ENCODE results near the gene POLQ. TPM values are rescaled to one million over a fixed set of nuclear protein-coding genes. Genes with fewer than 3 reads are reported as not detected.

Gene POLQ
- total RNA-seq, 1 donor from 2014 or later, result 1.2 TPM

DNA sequence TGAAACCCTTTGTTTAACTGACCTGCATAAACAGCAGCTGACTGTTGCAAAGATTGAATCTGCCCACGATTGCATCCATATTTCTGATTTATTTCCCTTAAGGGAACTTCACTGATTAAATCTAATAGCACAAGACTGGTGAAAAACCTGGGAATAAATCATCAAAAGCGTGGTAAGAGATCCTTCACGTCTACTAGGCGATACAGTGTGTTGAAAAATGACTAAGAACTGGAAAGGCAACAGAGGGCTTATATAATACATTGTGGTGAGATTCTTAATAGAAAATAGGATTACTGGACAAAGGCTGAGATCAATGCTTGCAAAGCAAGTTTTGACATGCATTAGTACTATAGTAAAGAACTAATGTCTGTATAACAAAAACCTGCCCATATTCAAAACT is 49.0 kb downstream of the POLQ start:
- peaks cover 2% of the 10 kb centered on the region for H3K36me3 Mint-ChIP-seq (ENCODE audit: unreplicated experiment)
- H3K27ac Mint-ChIP-seq (ENCODE audit: unreplicated experiment), result no peak overlapping the region
- no peaks in the 10 kb centered on the region for H3K9me3 Mint-ChIP-seq (ENCODE audit: unreplicated experiment)
- no peaks in the 10 kb centered on the region for H3K27me3 Mint-ChIP-seq (ENCODE audit: unreplicated experiment)
- no peak for DNase-seq (ENCODE audit: extremely low spot score, unreplicated experiment)
- TF ChIP-seq, protein P1, sequence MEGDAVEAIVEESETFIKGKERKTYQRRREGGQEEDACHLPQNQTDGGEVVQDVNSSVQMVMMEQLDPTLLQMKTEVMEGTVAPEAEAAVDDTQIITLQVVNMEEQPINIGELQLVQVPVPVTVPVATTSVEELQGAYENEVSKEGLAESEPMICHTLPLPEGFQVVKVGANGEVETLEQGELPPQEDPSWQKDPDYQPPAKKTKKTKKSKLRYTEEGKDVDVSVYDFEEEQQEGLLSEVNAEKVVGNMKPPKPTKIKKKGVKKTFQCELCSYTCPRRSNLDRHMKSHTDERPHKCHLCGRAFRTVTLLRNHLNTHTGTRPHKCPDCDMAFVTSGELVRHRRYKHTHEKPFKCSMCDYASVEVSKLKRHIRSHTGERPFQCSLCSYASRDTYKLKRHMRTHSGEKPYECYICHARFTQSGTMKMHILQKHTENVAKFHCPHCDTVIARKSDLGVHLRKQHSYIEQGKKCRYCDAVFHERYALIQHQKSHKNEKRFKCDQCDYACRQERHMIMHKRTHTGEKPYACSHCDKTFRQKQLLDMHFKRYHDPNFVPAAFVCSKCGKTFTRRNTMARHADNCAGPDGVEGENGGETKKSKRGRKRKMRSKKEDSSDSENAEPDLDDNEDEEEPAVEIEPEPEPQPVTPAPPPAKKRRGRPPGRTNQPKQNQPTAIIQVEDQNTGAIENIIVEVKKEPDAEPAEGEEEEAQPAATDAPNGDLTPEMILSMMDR (IDR thresholded peaks at IDR 0.05), result no peak
- H3K4me1 Mint-ChIP-seq (ENCODE audit: unreplicated experiment), result no peaks in the 10 kb centered on the region
- no peak overlapping the region for H3K4me3 Mint-ChIP-seq (ENCODE audit: unreplicated experiment)

DNA sequence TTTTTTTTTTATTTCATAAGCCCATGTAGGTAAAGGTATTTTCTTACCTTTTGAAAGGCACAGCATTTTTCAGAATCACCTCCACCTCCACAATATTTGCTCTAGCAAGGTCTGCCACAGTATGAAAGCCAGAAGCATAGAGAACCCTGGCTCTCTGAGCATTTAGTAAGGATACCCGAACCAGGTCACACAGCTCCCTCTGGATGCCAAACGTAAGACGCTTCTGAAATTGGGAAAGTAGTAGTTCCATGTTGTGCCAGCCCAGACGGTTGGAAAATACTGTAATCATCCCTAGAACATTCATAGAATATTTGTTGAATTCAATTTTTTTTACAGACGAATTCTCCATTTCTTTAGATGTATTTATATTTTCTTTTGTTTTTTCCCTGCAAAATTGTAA is 52.4 kb downstream of the POLQ start:
- no peak overlapping the region for H3K4me3 Mint-ChIP-seq (ENCODE audit: unreplicated experiment)
- H3K27me3 Mint-ChIP-seq (ENCODE audit: unreplicated experiment), result no peaks in the 10 kb centered on the region
- H3K4me1 Mint-ChIP-seq (ENCODE audit: unreplicated experiment), result peaks cover 4% of the 10 kb centered on the region
- no peak overlapping the region for H3K27ac Mint-ChIP-seq (ENCODE audit: unreplicated experiment)
- H3K36me3 Mint-ChIP-seq (ENCODE audit: unreplicated experiment), result peaks cover 2% of the 10 kb centered on the region
- no peaks in the 10 kb centered on the region for H3K9me3 Mint-ChIP-seq (ENCODE audit: unreplicated experiment)
- no peak for DNase-seq (ENCODE audit: extremely low spot score, unreplicated experiment)
- TF ChIP-seq, protein P1 (IDR thresholded peaks at IDR 0.05), result peak; percentile 26

DNA sequence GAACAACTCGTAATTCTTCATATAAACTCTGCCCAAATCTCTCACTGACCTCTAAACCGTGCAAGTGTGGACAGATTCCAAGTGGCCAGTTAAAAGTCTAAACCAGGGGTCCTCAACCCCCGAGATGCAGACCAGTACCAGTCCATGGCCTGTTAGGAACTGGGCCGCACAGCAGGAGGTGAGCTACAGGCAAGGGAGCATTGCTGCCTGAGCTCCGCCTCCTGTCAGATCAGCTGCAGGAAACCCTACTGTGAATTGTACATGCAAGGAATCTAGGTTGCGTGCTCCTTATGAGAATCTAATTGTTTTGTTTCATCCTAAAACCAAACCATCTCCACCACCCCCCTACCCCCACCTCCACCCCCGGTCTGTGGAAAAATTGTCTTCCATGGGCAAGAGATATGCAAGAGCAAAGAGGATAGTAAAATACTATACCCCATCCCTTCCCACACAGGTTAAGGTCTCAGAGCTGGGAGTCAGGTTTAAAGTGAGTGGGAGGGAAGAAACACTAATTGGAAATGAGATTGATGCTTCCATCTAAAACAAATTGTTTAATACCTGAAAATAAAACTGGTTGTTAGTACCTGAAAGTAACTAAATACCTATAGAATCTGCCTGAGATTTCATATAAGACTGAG is 54.0 kb downstream of the POLQ start:
- Mint-ChIP-seq H3K27ac (ENCODE audit: unreplicated experiment) (no peak overlapping the region), H3K4me1 (ENCODE audit: unreplicated experiment) (peaks cover 4% of the 10 kb centered on the region), H3K27me3 (ENCODE audit: unreplicated experiment) (no peaks in the 10 kb centered on the region), H3K9me3 (ENCODE audit: unreplicated experiment) (no peaks in the 10 kb centered on the region), H3K4me3 (ENCODE audit: unreplicated experiment) (no peak overlapping the region), H3K36me3 (ENCODE audit: unreplicated experiment) (peaks cover 2% of the 10 kb centered on the region)
- DNase-seq (ENCODE audit: extremely low spot score, unreplicated experiment), result no peak
- TF ChIP-seq, protein P1 (IDR thresholded peaks at IDR 0.05), result no peak

DNA sequence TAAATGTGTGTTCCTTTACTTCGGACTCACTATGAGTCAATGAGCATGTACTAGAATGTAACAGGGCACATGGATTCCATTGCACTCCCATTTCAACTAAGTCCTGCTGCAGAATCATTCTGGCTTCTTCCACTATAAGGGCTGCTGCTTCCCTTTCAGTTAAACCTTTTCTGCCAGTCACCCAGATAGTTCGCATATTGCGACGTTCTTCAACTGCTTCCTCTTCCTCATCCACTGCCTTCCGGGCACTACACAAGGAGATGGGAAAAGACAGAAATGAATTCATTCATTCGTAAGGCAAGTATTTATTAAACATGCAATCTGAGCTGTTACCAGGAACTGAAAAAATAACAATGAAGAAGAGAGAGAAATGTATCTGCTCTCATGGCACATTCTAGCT is 55.6 kb downstream of the POLQ start:
- Mint-ChIP-seq H3K27me3 (ENCODE audit: unreplicated experiment) (no peaks in the 10 kb centered on the region), H3K4me3 (ENCODE audit: unreplicated experiment) (no peak overlapping the region), H3K27ac (ENCODE audit: unreplicated experiment) (no peak overlapping the region), H3K36me3 (ENCODE audit: unreplicated experiment) (peaks cover 2% of the 10 kb centered on the region), H3K4me1 (ENCODE audit: unreplicated experiment) (peaks cover 4% of the 10 kb centered on the region), H3K9me3 (ENCODE audit: unreplicated experiment) (no peaks in the 10 kb centered on the region)
- no peak for DNase-seq (ENCODE audit: extremely low spot score, unreplicated experiment)
- TF ChIP-seq, protein P1 (IDR thresholded peaks at IDR 0.05), result no peak

DNA sequence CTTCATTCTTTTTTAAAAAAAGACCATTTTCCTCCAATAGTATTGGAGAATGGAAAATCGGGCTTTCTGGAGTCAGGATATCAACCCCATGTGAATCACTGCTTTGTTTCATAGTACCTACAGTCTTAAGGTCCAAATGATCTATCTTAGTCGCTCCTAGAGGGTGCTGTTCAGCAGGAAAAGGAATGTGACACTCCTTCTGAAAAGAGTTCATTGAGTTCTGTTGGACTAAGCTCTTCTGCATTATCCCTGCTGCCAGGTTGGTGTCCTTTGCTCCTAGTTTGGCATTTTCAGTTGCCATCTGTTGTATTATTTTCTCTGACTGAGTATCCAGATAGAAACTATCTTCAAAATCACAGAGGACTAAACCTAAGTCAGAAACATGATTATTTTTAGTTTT is 57.2 kb downstream of the POLQ start:
- Mint-ChIP-seq H3K36me3 (ENCODE audit: unreplicated experiment) (peaks cover 2% of the 10 kb centered on the region), H3K4me3 (ENCODE audit: unreplicated experiment) (no peak overlapping the region), H3K9me3 (ENCODE audit: unreplicated experiment) (no peaks in the 10 kb centered on the region), H3K27me3 (ENCODE audit: unreplicated experiment) (no peaks in the 10 kb centered on the region), H3K4me1 (ENCODE audit: unreplicated experiment) (peaks cover 4% of the 10 kb centered on the region), H3K27ac (ENCODE audit: unreplicated experiment) (no peak overlapping the region)
- TF ChIP-seq, protein P1 (IDR thresholded peaks at IDR 0.05), result peak; percentile 24
- no peak for DNase-seq (ENCODE audit: extremely low spot score, unreplicated experiment)
